Trophoblast cell (in vitro differentiated cells and primary cell): Measurements from ENCODE around the gene NPC1.

Experiments
- DNase-seq, 2 donors: peaks; one replicate each; pipeline ENCODE4 v3.0.0-alpha.2; 2016
- H2AFZ ChIP-seq: 2 replicates; pipeline ENCODE4 v1.6.1; 2013; ENCODE audit warnings: low read length, moderate library complexity, mild to moderate bottlenecking; ENCODE audit not compliant: insufficient read depth, poor library complexity
- H2AK5ac ChIP-seq: 2 replicates; pipeline ENCODE4 v1.6.1; 2013; ENCODE audit warnings: mild to moderate bottlenecking, low read length
- H2BK120ac ChIP-seq: 2 replicates; pipeline ENCODE4 v1.6.1; 2013; ENCODE audit warnings: low read length, mild to moderate bottlenecking, moderate library complexity; ENCODE audit not compliant: insufficient read depth, poor library complexity
- H2BK12ac ChIP-seq: 2 replicates; pipeline ENCODE4 v1.6.1; 2013; ENCODE audit warnings: mild to moderate bottlenecking, low read length, moderate library complexity
- H2BK5ac ChIP-seq: 2 replicates; pipeline ENCODE4 v1.6.1; 2013; ENCODE audit warnings: low read length, low read depth, moderate library complexity, mild to moderate bottlenecking; ENCODE audit not compliant: poor library complexity
- H3K14ac ChIP-seq: 2 replicates; pipeline ENCODE4 v1.6.1; 2013; ENCODE audit warnings: mild to moderate bottlenecking, low read length
- H3K18ac ChIP-seq: 2 replicates; pipeline ENCODE4 v1.6.1; 2013; ENCODE audit warnings: mild to moderate bottlenecking, low read length
- H3K23ac ChIP-seq: 2 replicates; pipeline ENCODE4 v1.6.1; 2013; ENCODE audit warnings: low read length
- H3K27ac ChIP-seq: 2 replicates; pipeline ENCODE4 v1.5.1; 2013; ENCODE audit warnings: low read depth, mild to moderate bottlenecking, inconsistent platforms, low read length, moderate library complexity
- H3K27me3 ChIP-seq: 2 replicates; pipeline ENCODE4 v1.6.1; 2013; ENCODE audit warnings: inconsistent platforms, mild to moderate bottlenecking, low read length, moderate library complexity; ENCODE audit not compliant: insufficient read depth
- H3K36me3 ChIP-seq, 2 experiments: 1 replicate in 1 of 2; 2 replicates in 1 of 2; pipeline ENCODE4 v1.6.1; 2013; ENCODE audit warnings: low read length in 2 of 2, mild to moderate bottlenecking in 2 of 2, moderate library complexity in 1 of 2; ENCODE audit not compliant: insufficient read depth in 2 of 2, control insufficient read depth in 1 of 2
- H3K4ac ChIP-seq: 2 replicates; pipeline ENCODE4 v1.6.1; 2013; ENCODE audit warnings: low read depth, mild to moderate bottlenecking, low read length, moderate library complexity
- H3K4me1 ChIP-seq, 2 experiments: 1 replicate in 1 of 2; 2 replicates in 1 of 2; pipeline ENCODE4 v1.6.1; 2013; ENCODE audit warnings: low read length in 2 of 2, mild to moderate bottlenecking in 2 of 2, moderate library complexity in 1 of 2; ENCODE audit not compliant: insufficient read depth in 2 of 2, control insufficient read depth in 1 of 2
- H3K4me2 ChIP-seq: 2 replicates; pipeline ENCODE4 v1.6.1; 2013; ENCODE audit warnings: inconsistent platforms, mild to moderate bottlenecking, low read length, moderate library complexity
- H3K4me3 ChIP-seq: 2 replicates; pipeline ENCODE4 v1.5.1; 2013; ENCODE audit warnings: mild to moderate bottlenecking, low read depth, low read length, inconsistent platforms
- H3K79me1 ChIP-seq: one replicate; pipeline ENCODE4 v1.6.1; 2013; ENCODE audit warnings: low read length
- H3K79me2 ChIP-seq: 2 replicates; pipeline ENCODE4 v1.6.1; 2013; ENCODE audit warnings: low read length, mild to moderate bottlenecking; ENCODE audit not compliant: control insufficient read depth, insufficient read depth, poor library complexity
- H3K9ac ChIP-seq: 2 replicates; pipeline ENCODE4 v1.6.1; 2013; ENCODE audit warnings: mild to moderate bottlenecking, low read length
- H3K9me3 ChIP-seq: 2 replicates; pipeline ENCODE4 v1.6.1; 2013; ENCODE audit warnings: low read depth, mild to moderate bottlenecking, control low read depth, inconsistent platforms, low read length; ENCODE audit not compliant: insufficient read depth
- H4K12ac ChIP-seq: 2 replicates; pipeline ENCODE4 v1.6.1; 2013; ENCODE audit warnings: low read depth, mild to moderate bottlenecking, low read length, moderate library complexity
- H4K8ac ChIP-seq: 2 replicates; pipeline ENCODE4 v1.6.1; 2013; ENCODE audit warnings: low read depth, mild to moderate bottlenecking, low read length, moderate library complexity
- H4K91ac ChIP-seq: one replicate; pipeline ENCODE4 v1.6.1; 2013; ENCODE audit warnings: low read depth, mild to moderate bottlenecking, low read length, moderate library complexity
- WGBS: extraction: QIAGEN DNeasy Blood & Tissue Kit; methylation state at CpG from one replicate; pipeline ENCODE4 v1.1.7; 2013; ENCODE audit warnings: missing lambda C conversion rate; ENCODE audit not compliant: insufficient read length, insufficient coverage; ENCODE audit errors: extremely low coverage; 5-methylcytosine and 5-hydroxymethylcytosine counted together

Gene NPC1

DNA sequence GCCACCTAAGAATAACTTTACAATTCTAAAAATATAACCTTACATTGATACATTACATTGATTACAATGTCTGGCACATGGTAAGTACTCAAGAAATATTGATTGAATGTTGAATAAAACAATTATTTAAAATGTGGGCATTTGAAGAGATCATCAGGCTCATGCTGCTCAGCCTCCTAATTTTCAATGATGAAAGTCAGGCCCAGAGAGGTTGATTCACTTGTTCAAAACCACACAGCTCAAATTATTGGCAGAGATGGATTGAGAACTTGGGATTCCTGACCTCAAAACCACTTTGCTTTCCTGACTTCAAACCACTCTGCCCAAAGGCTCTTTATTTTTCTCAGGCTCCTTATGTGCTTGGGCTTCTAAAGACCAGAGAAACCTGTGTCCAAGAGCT is 41.7 kb upstream of the NPC1 start:
- no peak overlapping the region for H2AFZ ChIP-seq
- H3K23ac ChIP-seq: no peak overlapping the region
- H3K36me3 ChIP-seq: no peaks in the 10 kb centered on the region
- H3K4me1 ChIP-seq: no peaks in the 10 kb centered on the region
- H3K9ac ChIP-seq: no peak overlapping the region
- no peak overlapping the region for H3K4me2 ChIP-seq
- H3K27me3 ChIP-seq: no peaks in the 10 kb centered on the region
- no peak overlapping the region for H4K8ac ChIP-seq
- no peak overlapping the region for H3K27ac ChIP-seq
- DNase-seq: no peak
- no peak overlapping the region for H3K4me3 ChIP-seq
- H2BK5ac ChIP-seq: no peak overlapping the region
- H3K79me2 ChIP-seq: no peaks in the 10 kb centered on the region
- H2BK12ac ChIP-seq: no peak overlapping the region
- H4K12ac ChIP-seq: no peak overlapping the region
- H3K79me1 ChIP-seq: no peaks in the 10 kb centered on the region
- no peaks in the 10 kb centered on the region for H3K9me3 ChIP-seq
- no peak overlapping the region for H2BK120ac ChIP-seq
- no peak overlapping the region for H3K18ac ChIP-seq
- H3K4ac ChIP-seq: no peak overlapping the region
- H2AK5ac ChIP-seq: no peak overlapping the region
- H4K91ac ChIP-seq: no peak overlapping the region
- no peak overlapping the region for H3K14ac ChIP-seq

DNA sequence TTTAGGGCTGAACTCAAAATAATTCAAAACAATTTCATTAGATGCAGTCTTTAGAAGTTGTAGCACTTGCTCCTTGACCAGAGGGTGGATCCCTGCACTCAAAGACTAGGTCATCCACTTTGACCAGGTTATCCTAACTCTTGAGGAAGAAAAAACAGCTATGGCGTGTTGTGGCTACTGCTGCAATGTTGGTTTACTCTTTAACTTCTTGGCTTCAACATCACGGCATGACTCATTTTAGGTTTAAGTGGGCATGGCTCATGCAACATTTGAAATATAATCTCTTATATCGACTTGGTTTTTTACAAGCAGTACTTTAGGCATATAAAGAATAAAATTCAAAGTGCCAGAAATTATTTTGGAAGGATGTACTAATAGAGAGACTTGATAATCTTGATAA is 41.0 kb upstream of the NPC1 start:
- H3K79me2 ChIP-seq: no peaks in the 10 kb centered on the region
- H2BK5ac ChIP-seq: no peak overlapping the region
- H2BK12ac ChIP-seq: no peak overlapping the region
- no CpG with 5 or more reads among the region's 3 CpGs for WGBS
- no peak overlapping the region for H3K9ac ChIP-seq
- H3K4me2 ChIP-seq: no peak overlapping the region
- no peak overlapping the region for H3K4me3 ChIP-seq
- no peaks in the 10 kb centered on the region for H3K27me3 ChIP-seq
- no peak for DNase-seq
- no peak overlapping the region for H4K12ac ChIP-seq
- no peak overlapping the region for H4K91ac ChIP-seq
- no peak overlapping the region for H3K14ac ChIP-seq
- no peak overlapping the region for H4K8ac ChIP-seq
- H2BK120ac ChIP-seq: no peak overlapping the region
- H3K4me1 ChIP-seq: no peaks in the 10 kb centered on the region
- H3K4ac ChIP-seq: no peak overlapping the region
- H2AFZ ChIP-seq: no peak overlapping the region
- no peak overlapping the region for H2AK5ac ChIP-seq
- H3K79me1 ChIP-seq: no peaks in the 10 kb centered on the region
- no peaks in the 10 kb centered on the region for H3K9me3 ChIP-seq
- no peak overlapping the region for H3K27ac ChIP-seq
- no peak overlapping the region for H3K18ac ChIP-seq
- H3K36me3 ChIP-seq: no peaks in the 10 kb centered on the region
- no peak overlapping the region for H3K23ac ChIP-seq

DNA sequence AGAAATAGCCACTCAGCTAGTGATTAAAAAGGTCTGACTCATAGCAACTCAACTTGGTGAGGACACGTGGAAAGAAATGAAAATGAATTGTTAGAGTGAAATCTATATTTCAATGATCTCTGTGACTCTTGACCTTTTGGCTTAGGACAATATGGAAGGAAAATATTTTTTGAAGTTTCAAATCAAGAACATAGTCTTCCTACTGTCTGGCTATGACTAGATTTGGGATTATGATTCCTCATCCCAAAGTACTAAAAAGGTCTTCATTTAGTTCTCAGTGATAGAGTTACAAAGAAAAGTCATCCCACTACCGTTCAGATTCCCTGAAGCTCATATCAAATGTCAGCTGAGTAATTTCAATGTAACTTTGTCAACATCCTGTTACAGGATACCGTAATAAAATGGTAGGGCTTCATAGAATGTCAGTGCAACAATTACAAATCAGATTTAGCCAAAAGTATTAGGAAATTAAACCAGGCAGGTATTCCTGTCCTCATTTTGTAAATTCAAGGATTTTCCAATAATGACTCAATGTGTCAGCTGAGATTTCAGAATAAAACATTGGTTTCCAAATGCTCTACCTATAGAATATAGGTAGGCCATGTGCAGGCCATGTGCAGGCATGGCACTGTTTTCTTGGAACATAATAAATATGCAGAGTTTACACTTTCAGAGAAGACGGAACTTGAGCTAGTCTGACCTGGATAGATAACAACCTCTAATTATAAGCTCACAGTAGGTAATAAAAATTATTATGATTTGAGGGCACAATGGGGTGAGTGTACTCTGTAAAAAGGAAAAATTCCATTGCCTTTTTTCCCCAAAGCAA is 40.4 kb upstream of the NPC1 start:
- no peak overlapping the region for H2BK120ac ChIP-seq
- H3K36me3 ChIP-seq: no peaks in the 10 kb centered on the region
- no peak overlapping the region for H4K8ac ChIP-seq
- no peak overlapping the region for H2AK5ac ChIP-seq
- no peak overlapping the region for H3K23ac ChIP-seq
- no peak overlapping the region for H3K4ac ChIP-seq
- no peak overlapping the region for H2AFZ ChIP-seq
- H3K27ac ChIP-seq: no peak overlapping the region
- WGBS: no CpG with 5 or more reads among the region's 4 CpGs
- no peak overlapping the region for H4K12ac ChIP-seq
- no peaks in the 10 kb centered on the region for H3K9me3 ChIP-seq
- H3K4me3 ChIP-seq: no peak overlapping the region
- no peaks in the 10 kb centered on the region for H3K4me1 ChIP-seq
- no peak overlapping the region for H2BK5ac ChIP-seq
- H3K14ac ChIP-seq: no peak overlapping the region
- H3K79me2 ChIP-seq: no peaks in the 10 kb centered on the region
- no peaks in the 10 kb centered on the region for H3K79me1 ChIP-seq
- no peak overlapping the region for H2BK12ac ChIP-seq
- no peak overlapping the region for H4K91ac ChIP-seq
- no peak for DNase-seq
- no peak overlapping the region for H3K9ac ChIP-seq
- no peak overlapping the region for H3K18ac ChIP-seq
- no peaks in the 10 kb centered on the region for H3K27me3 ChIP-seq
- H3K4me2 ChIP-seq: no peak overlapping the region

DNA sequence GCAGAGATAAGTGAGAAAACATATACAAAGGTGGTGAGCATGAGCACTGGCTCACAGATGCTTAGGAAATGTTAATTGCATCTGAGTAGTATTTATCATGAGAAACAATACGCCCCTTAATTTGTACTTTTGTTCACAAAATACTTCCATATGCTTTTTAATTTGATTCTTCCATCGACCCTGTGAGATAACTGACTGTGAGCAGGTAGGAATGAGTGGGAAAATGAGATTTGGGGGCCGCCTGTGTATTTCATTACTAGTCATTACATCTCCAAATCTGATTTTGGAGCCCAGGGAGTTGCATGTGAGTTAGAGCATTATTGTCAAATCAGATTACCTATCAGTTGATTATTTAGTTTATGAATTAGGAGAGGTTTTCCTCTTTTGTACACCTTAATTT is 36.7 kb upstream of the NPC1 start:
- Histone ChIP-seq H3K23ac (no peak overlapping the region), H3K4me2 (no peak overlapping the region), H2AK5ac (no peak overlapping the region), H4K12ac (no peak overlapping the region), H2AFZ (no peak overlapping the region), H2BK120ac (no peak overlapping the region), H3K79me1 (no peaks in the 10 kb centered on the region), H4K91ac (no peak overlapping the region), H4K8ac (no peak overlapping the region), H3K4ac (no peak overlapping the region), H3K4me3 (no peak overlapping the region), H3K9me3 (no peaks in the 10 kb centered on the region), H3K18ac (no peak overlapping the region), H2BK5ac (no peak overlapping the region), H3K9ac (no peak overlapping the region), H3K27me3 (peaks cover 13% of the 10 kb centered on the region), H3K14ac (no peak overlapping the region), H2BK12ac (no peak overlapping the region), H3K79me2 (no peaks in the 10 kb centered on the region), H3K4me1 (peaks cover 0 to 6% of the 10 kb centered on the region in 2 experiments), H3K27ac (no peak overlapping the region), H3K36me3 (no peaks in the 10 kb centered on the region)
- DNase-seq: no peak
- WGBS: no CpG with 5 or more reads among the region's 3 CpGs
